ENCODE results near the gene RIN3. TPM values are rescaled to one million over a fixed set of nuclear protein-coding genes. Genes with fewer than 3 reads are reported as not detected.

Gene RIN3
- polyA plus RNA-seq, 1 donor: 15.6 TPM

- 80% methylated on average over 1 of the region's 4 CpGs for WGBS (ENCODE audit: insufficient coverage, low lambda C conversion rate)
- H3K27me3 ChIP-seq (ENCODE audit: control insufficient read depth, insufficient read depth, low read length): no peaks in the 10 kb centered on the region
- peaks cover 38% of the 10 kb centered on the region for H3K36me3 ChIP-seq (ENCODE audit: control insufficient read depth, insufficient read depth, low read length)
- H3K27ac ChIP-seq (ENCODE audit: low read length): no peak overlapping the region
- peaks cover 4% of the 10 kb centered on the region for H3K4me1 ChIP-seq (ENCODE audit: control insufficient read depth, insufficient read depth, low read length)
- no peak overlapping the region for H3K4me3 ChIP-seq (ENCODE audit: low read length)
- no peaks in the 10 kb centered on the region for H3K9me3 ChIP-seq (ENCODE audit: control insufficient read depth, low read depth, low read length)
- no peak for DNase-seq
Measured at GRCh38 chr14:92556255-92556741, 42.7 kb downstream of the RIN3 start.

DNA sequence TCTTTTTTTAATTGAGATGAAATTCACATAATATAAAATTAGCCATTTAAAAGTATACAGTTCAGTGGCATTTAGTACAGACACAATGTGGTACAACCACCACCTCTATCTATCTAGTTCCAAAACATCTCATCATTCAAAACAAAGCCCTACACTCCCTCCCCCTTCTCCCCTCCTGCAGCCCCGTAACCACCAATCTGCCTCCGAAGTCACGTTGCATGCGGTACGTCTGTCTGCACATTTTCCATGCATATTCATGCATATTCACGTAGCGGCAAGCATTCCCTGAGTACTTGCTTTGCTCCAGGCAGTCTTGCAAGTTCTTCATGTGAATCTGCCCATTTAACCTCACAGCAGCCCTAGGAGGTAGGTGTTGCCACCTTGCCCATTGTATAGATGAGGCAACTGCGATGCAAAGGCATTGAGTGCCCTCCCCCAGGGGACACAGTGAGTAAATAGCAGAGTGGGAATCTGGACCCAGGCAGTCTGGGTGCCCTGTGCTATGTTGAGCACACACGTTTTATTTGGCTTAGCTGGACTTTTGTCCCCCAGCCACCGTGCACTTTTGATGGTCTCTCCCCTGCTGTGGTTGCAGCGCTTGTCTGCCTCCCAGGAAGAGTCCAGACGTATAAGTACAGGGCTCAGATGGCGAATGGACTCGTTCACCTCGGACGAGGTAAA lies 43.4 kb downstream of the RIN3 start:
- no peaks in the 10 kb centered on the region for H3K27me3 ChIP-seq (ENCODE audit: control insufficient read depth, insufficient read depth, low read length)
- DNase-seq: no peak

GRCh38 chr14:92557544-92557912 lies 43.9 kb downstream of the RIN3 start:
- Histone ChIP-seq H3K27me3 (ENCODE audit: control insufficient read depth, insufficient read depth, low read length) (no peaks in the 10 kb centered on the region), H3K27ac (ENCODE audit: low read length) (no peak overlapping the region), H3K4me3 (ENCODE audit: low read length) (no peak overlapping the region), H3K4me1 (ENCODE audit: control insufficient read depth, insufficient read depth, low read length) (peaks cover 4% of the 10 kb centered on the region), H3K9me3 (ENCODE audit: control insufficient read depth, low read depth, low read length) (no peaks in the 10 kb centered on the region), H3K36me3 (ENCODE audit: control insufficient read depth, insufficient read depth, low read length) (peaks cover 44% of the 10 kb centered on the region)
- no CpG with 5 or more reads among the region's 4 CpGs for WGBS (ENCODE audit: insufficient coverage, low lambda C conversion rate)
- DNase-seq: no peak

More for the DNA sequence above, 43.4 kb downstream of the RIN3 start:
- peaks cover 42% of the 10 kb centered on the region for H3K36me3 ChIP-seq (ENCODE audit: control insufficient read depth, insufficient read depth, low read length)
- H3K27ac ChIP-seq (ENCODE audit: low read length): no peak overlapping the region
- peaks cover 4% of the 10 kb centered on the region for H3K4me1 ChIP-seq (ENCODE audit: control insufficient read depth, insufficient read depth, low read length)
- H3K9me3 ChIP-seq (ENCODE audit: control insufficient read depth, low read depth, low read length): no peaks in the 10 kb centered on the region
- H3K4me3 ChIP-seq (ENCODE audit: low read length): no peak overlapping the region
- no CpG with 5 or more reads among the region's 16 CpGs for WGBS (ENCODE audit: insufficient coverage, low lambda C conversion rate)

DNA sequence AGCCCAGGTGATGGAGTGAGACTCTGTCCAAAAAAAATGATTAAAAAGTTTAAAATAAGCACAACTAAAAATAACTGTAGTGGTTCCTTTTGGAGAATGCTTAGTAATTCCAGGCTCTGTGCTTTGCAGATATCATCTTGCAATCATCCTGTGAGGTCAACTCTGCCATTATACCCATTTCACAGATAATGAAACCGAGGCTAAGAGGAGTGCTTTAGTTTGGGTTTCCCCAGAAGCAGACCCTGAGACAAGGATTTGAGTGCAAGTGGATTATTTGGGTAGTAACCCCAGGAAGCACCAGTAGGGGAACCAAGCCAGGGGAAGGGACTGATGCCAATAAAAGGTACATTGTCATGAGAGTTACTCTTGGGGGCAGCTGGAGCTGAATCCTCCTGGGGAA lies 44.7 kb downstream of the RIN3 start:
- H3K27ac ChIP-seq (ENCODE audit: low read length): no peak overlapping the region
- peaks cover 44% of the 10 kb centered on the region for H3K36me3 ChIP-seq (ENCODE audit: control insufficient read depth, insufficient read depth, low read length)
- no peak for DNase-seq
- no peak overlapping the region for H3K4me3 ChIP-seq (ENCODE audit: low read length)
- peaks cover 4% of the 10 kb centered on the region for H3K4me1 ChIP-seq (ENCODE audit: control insufficient read depth, insufficient read depth, low read length)
- H3K27me3 ChIP-seq (ENCODE audit: control insufficient read depth, insufficient read depth, low read length): no peaks in the 10 kb centered on the region
- WGBS (ENCODE audit: insufficient coverage, low lambda C conversion rate): no CpG with 5 or more reads among the region's 1 CpG
- no peaks in the 10 kb centered on the region for H3K9me3 ChIP-seq (ENCODE audit: control insufficient read depth, low read depth, low read length)

GRCh38 chr14:92559486-92559885 lies 45.9 kb downstream of the RIN3 start:
- no peak overlapping the region for H3K4me3 ChIP-seq (ENCODE audit: low read length)
- no CpG with 5 or more reads among the region's 4 CpGs for WGBS (ENCODE audit: insufficient coverage, low lambda C conversion rate)
- no peaks in the 10 kb centered on the region for H3K9me3 ChIP-seq (ENCODE audit: control insufficient read depth, low read depth, low read length)
- DNase-seq: no peak
- peaks cover 44% of the 10 kb centered on the region for H3K36me3 ChIP-seq (ENCODE audit: control insufficient read depth, insufficient read depth, low read length)
- no peaks in the 10 kb centered on the region for H3K27me3 ChIP-seq (ENCODE audit: control insufficient read depth, insufficient read depth, low read length)
- H3K27ac ChIP-seq (ENCODE audit: low read length): no peak overlapping the region
- peaks cover 5% of the 10 kb centered on the region for H3K4me1 ChIP-seq (ENCODE audit: control insufficient read depth, insufficient read depth, low read length)

DNA sequence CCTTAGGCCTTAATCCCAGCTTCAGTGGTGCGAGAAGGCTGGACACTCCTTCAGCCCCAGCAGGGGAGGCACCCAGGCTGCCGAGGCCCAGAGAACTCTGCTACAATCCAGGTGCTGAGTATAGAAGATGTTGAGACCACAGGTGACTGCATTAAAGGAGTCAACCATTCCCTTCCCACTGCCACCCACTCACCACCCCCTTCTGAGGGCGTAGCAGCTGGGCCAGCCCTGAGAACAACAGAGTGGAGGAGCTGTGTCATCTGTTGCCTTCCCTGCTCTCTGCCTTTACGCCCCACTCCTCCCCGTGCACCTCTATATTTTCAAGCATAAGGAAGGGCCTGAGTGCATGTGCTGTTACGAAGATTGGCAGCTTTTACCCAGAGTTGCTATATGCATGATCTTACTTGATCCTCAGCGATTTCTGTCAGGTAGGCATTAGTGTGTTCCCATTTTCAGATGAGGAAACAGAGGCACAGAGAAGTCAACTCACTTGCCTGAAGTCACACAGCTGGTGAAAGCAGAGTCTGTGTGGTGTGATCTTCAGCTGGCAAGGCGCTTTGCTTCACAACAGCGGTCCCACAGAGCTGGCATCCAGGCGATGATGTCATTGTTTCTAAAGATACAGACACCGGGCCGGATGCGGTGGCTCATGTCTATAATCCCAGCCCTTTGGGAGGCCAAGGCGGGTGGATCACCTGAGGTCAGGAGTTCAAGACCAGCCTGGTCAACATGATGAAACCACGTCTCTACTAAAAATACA lies 46.7 kb downstream of the RIN3 start:
- H3K4me1 ChIP-seq (ENCODE audit: control insufficient read depth, insufficient read depth, low read length): peaks cover 5% of the 10 kb centered on the region
- H3K9me3 ChIP-seq (ENCODE audit: control insufficient read depth, low read depth, low read length): no peaks in the 10 kb centered on the region
- peaks cover 44% of the 10 kb centered on the region for H3K36me3 ChIP-seq (ENCODE audit: control insufficient read depth, insufficient read depth, low read length)
- no peak for DNase-seq
- H3K27ac ChIP-seq (ENCODE audit: low read length): no peak overlapping the region
- 95% methylated on average over 3 of the region's 15 CpGs for WGBS (ENCODE audit: insufficient coverage, low lambda C conversion rate)
- H3K27me3 ChIP-seq (ENCODE audit: control insufficient read depth, insufficient read depth, low read length): no peaks in the 10 kb centered on the region
- H3K4me3 ChIP-seq (ENCODE audit: low read length): no peak overlapping the region

DNA sequence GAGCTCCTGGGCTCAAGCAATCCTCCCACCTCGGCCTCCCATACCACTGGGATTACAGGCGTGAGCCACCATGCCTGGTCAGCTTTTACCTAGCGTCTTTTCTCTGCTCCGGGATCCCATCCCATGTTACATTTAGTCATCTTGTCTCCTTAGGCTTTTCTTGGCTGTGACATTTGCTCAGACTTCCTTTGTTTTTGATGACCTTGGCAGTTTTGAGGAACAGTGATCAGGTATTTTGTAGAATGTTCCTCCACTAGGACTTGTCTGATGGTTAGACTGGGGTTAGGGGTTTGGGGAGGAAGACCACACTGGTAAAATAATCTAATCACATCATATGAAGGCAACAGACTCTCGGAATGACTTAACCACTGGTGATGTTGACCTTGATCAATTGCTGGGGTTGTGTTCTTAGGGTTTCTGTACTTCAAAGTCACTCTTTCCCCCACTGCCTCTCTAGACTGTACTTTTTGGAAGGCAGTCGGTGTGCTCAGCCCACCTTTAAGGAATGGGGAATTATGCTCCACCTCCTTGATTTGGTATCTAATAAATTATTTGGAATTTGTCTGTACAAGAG lies 48.4 kb downstream of the RIN3 start:
- Histone ChIP-seq H3K36me3 (ENCODE audit: control insufficient read depth, insufficient read depth, low read length) (peaks cover 45% of the 10 kb centered on the region), H3K4me3 (ENCODE audit: low read length) (no peak overlapping the region), H3K9me3 (ENCODE audit: control insufficient read depth, low read depth, low read length) (peaks cover 3% of the 10 kb centered on the region), H3K27ac (ENCODE audit: low read length) (no peak overlapping the region), H3K27me3 (ENCODE audit: control insufficient read depth, insufficient read depth, low read length) (no peaks in the 10 kb centered on the region), H3K4me1 (ENCODE audit: control insufficient read depth, insufficient read depth, low read length) (peaks cover 5% of the 10 kb centered on the region)
- DNase-seq: no peak
- WGBS (ENCODE audit: insufficient coverage, low lambda C conversion rate): no CpG with 5 or more reads among the region's 6 CpGs

GRCh38 chr14:92563359-92563758 lies 49.8 kb downstream of the RIN3 start:
- no peak overlapping the region for H3K4me3 ChIP-seq (ENCODE audit: low read length)
- no peaks in the 10 kb centered on the region for H3K27me3 ChIP-seq (ENCODE audit: control insufficient read depth, insufficient read depth, low read length)
- peaks cover 3% of the 10 kb centered on the region for H3K9me3 ChIP-seq (ENCODE audit: control insufficient read depth, low read depth, low read length)
- no peak overlapping the region for H3K27ac ChIP-seq (ENCODE audit: low read length)
- DNase-seq: no peak
- H3K36me3 ChIP-seq (ENCODE audit: control insufficient read depth, insufficient read depth, low read length): peaks cover 37% of the 10 kb centered on the region
- peaks cover 5% of the 10 kb centered on the region for H3K4me1 ChIP-seq (ENCODE audit: control insufficient read depth, insufficient read depth, low read length)
- WGBS (ENCODE audit: insufficient coverage, low lambda C conversion rate): no CpG with 5 or more reads among the region's 1 CpG

- WGBS (ENCODE audit: insufficient coverage, low lambda C conversion rate): no CpG with 5 or more reads among the region's 1 CpG
- DNase-seq: peak in 1 of 2 donors; percentile 53
- Histone ChIP-seq H3K27me3 (ENCODE audit: control insufficient read depth, insufficient read depth, low read length) (no peaks in the 10 kb centered on the region), H3K27ac (ENCODE audit: low read length) (no peak overlapping the region), H3K4me1 (ENCODE audit: control insufficient read depth, insufficient read depth, low read length) (peaks cover 5% of the 10 kb centered on the region), H3K36me3 (ENCODE audit: control insufficient read depth, insufficient read depth, low read length) (peaks cover 35% of the 10 kb centered on the region), H3K9me3 (ENCODE audit: control insufficient read depth, low read depth, low read length) (peaks cover 3% of the 10 kb centered on the region), H3K4me3 (ENCODE audit: low read length) (no peak overlapping the region)
Measured at GRCh38 chr14:92563765-92564285, 50.2 kb downstream of the RIN3 start.

- no peak overlapping the region for H3K4me3 ChIP-seq (ENCODE audit: low read length)
- peaks cover 6% of the 10 kb centered on the region for H3K4me1 ChIP-seq (ENCODE audit: control insufficient read depth, insufficient read depth, low read length)
- H3K36me3 ChIP-seq (ENCODE audit: control insufficient read depth, insufficient read depth, low read length): peaks cover 30% of the 10 kb centered on the region
- H3K27ac ChIP-seq (ENCODE audit: low read length): no peak overlapping the region
- no peaks in the 10 kb centered on the region for H3K27me3 ChIP-seq (ENCODE audit: control insufficient read depth, insufficient read depth, low read length)
- H3K9me3 ChIP-seq (ENCODE audit: control insufficient read depth, low read depth, low read length): peaks cover 3% of the 10 kb centered on the region
- WGBS (ENCODE audit: insufficient coverage, low lambda C conversion rate): 80% methylated on average over 1 of the region's 13 CpGs
- DNase-seq: no peak
Measured at GRCh38 chr14:92564344-92565039, 50.9 kb downstream of the RIN3 start.
